Fibroblast of pulmonary artery (primary cell): Measurements from ENCODE around the gene TMEM217.

Source experiments
- DNase-seq: peaks from one replicate; pipeline ENCODE4 v3.0.0-alpha.2; 2010; ENCODE audit warnings: low read depth
- H3K4me3 ChIP-seq: replicated peaks from 2 replicates; pipeline ENCODE4 v1.5.1; 2011; ENCODE audit warnings: low read depth, mild to moderate bottlenecking, control low read depth, low read length, moderate library complexity
- CTCF ChIP-seq: IDR thresholded peaks from 2 replicates; pipeline ENCODE4 v1.5.1; 2011; ENCODE audit warnings: mild to moderate bottlenecking, control low read depth, low read length, inconsistent platforms; ENCODE audit errors: missing control alignments

Gene TMEM217

GRCh38 chr6:37251211-37251780, 6.6 kb downstream of the TMEM217 start:
- no peak for TF ChIP-seq CTCF
- no peak overlapping the region for H3K4me3 ChIP-seq
- DNase-seq, result peak; percentile 68

GRCh38 chr6:37244430-37245310, 13.3 kb downstream of the TMEM217 start:
- peak; percentile 100 for DNase-seq
- H3K4me3 ChIP-seq, result no peak overlapping the region
- TF ChIP-seq CTCF, result no peak

GRCh38 chr6:37243816-37244370, 14.1 kb downstream of the TMEM217 start:
- TF ChIP-seq CTCF, result no peak
- DNase-seq, result no peak
- H3K4me3 ChIP-seq, result no peak overlapping the region

GRCh38 chr6:37243131-37243815, 14.7 kb downstream of the TMEM217 start:
- DNase-seq, result no peak
- TF ChIP-seq CTCF, result no peak
- no peak overlapping the region for H3K4me3 ChIP-seq

- TF ChIP-seq CTCF, result no peak
- DNase-seq, result peak; percentile 99
- H3K4me3 ChIP-seq, result no peak overlapping the region
Measured at GRCh38 chr6:37242429-37243052, 15.4 kb downstream of the TMEM217 start.

GRCh38 chr6:37241775-37242428, 16.0 kb downstream of the TMEM217 start:
- no peak overlapping the region for H3K4me3 ChIP-seq
- no peak for TF ChIP-seq CTCF
- no peak for DNase-seq
